ENCODE measurements around the gene PTOV1. TPM values are rescaled to one million over a fixed set of nuclear protein-coding genes. Genes with fewer than 3 reads are reported as not detected.

PTOV1 gene
- total and polyA plus RNA-seq, 7 donors, result 52.2 to 105 (median 63.8) TPM

- H3K27me3 ChIP-seq, result peaks cover 6 to 36% (median 28%) of the 10 kb centered on the region in 3 donors
- H3K27ac ChIP-seq, result no peak overlapping the region
- H3K9me3 ChIP-seq, result no peaks in the 10 kb centered on the region
- WGBS, 2 donors, result 76 to 90% methylated on average over 54 of the region's 54 CpGs
- intact Hi-C loops (cut with DNase I), result no loop called here
- no peak for DNase-seq
- peaks cover 26 to 63% (median 35%) of the 10 kb centered on the region in 4 donors for H3K36me3 ChIP-seq
- no peak overlapping the region for H3K4me3 ChIP-seq
- H3K4me1 ChIP-seq, result peaks cover 0 to 15% (median 13%) of the 10 kb centered on the region in 4 donors
- TF ChIP-seq CTCF (IDR thresholded peaks at IDR 0.05) (no peak), POLR2AphosphoS5 (IDR thresholded peaks at IDR 0.05) (no peak), POLR2A (IDR thresholded peaks at IDR 0.05) (no peak), EP300 (IDR thresholded peaks at IDR 0.05) (no peak)
These were observed 36.9 kb downstream of the PTOV1 start for GRCh38 chr19:49887665-49888509.

GRCh38 chr19:49888510-49888824, 37.5 kb downstream of the PTOV1 start:
- Histone ChIP-seq H3K36me3 (peaks cover 21 to 57% (median 29%) of the 10 kb centered on the region in 4 donors), H3K27me3 (peaks cover 6 to 39% (median 32%) of the 10 kb centered on the region in 3 donors), H3K27ac (no peak overlapping the region), H3K4me3 (no peak overlapping the region), H3K4me1 (peaks cover 0 to 15% (median 13%) of the 10 kb centered on the region in 4 donors), H3K9me3 (no peaks in the 10 kb centered on the region)
- WGBS, 2 donors, result 75 to 79% methylated on average over 18 of the region's 18 CpGs
- DNase-seq, result no peak
- no peak for TF ChIP-seq POLR2AphosphoS5 (IDR thresholded peaks at IDR 0.05)
- no peak for TF ChIP-seq POLR2A (IDR thresholded peaks at IDR 0.05)
- TF ChIP-seq EP300 (IDR thresholded peaks at IDR 0.05), result no peak
- no peak for TF ChIP-seq CTCF (IDR thresholded peaks at IDR 0.05)
- intact Hi-C loops (cut with DNase I), result no loop called here

DNA sequence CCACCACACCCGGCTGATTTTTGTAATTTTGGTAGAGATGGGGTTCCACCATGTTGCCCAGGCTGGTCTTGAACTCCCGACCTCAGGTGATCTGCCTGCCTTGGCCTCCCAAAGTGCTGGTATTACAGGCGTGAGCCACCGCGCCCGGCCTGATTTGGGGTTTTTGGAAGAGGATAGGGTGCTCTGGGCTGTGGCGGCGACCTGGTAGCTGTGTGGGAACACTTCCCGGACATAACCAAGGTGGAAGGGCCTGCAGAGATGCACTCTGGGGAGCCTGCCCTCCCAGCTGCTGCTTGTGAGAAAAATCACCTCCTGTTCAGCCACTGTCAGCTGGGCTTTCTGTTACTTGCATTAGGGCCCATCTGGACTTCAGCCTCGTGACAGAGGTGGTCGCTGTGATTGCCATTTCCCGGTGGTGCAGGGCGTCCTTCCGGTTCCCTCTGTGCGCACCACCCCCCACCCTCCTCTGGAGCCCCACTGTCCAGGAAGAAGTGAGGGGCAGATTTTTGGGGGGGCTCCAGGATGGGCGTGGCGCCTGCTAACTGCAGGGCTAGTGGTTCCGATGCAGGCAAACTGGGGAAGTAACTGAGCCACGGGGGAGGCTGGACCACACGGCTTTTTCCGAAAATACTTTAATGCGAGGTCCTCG, 38.2 kb downstream of the PTOV1 start:
- 93 to 95% methylated on average over 23 of the region's 23 CpGs for WGBS, 2 donors
- Histone ChIP-seq H3K36me3 (peaks cover 14 to 50% (median 22%) of the 10 kb centered on the region in 4 donors), H3K27me3 (peaks cover 6 to 39% (median 32%) of the 10 kb centered on the region in 3 donors), H3K4me3 (no peak overlapping the region), H3K4me1 (peaks cover 0 to 15% (median 13%) of the 10 kb centered on the region in 4 donors), H3K27ac (no peak overlapping the region), H3K9me3 (no peaks in the 10 kb centered on the region)
- DNase-seq, result no peak
- intact Hi-C loops (cut with DNase I), result no loop called here
- no peak for TF ChIP-seq CTCF (IDR thresholded peaks at IDR 0.05)
- no peak for TF ChIP-seq EP300 (IDR thresholded peaks at IDR 0.05)
- no peak for TF ChIP-seq POLR2AphosphoS5 (IDR thresholded peaks at IDR 0.05)

DNA sequence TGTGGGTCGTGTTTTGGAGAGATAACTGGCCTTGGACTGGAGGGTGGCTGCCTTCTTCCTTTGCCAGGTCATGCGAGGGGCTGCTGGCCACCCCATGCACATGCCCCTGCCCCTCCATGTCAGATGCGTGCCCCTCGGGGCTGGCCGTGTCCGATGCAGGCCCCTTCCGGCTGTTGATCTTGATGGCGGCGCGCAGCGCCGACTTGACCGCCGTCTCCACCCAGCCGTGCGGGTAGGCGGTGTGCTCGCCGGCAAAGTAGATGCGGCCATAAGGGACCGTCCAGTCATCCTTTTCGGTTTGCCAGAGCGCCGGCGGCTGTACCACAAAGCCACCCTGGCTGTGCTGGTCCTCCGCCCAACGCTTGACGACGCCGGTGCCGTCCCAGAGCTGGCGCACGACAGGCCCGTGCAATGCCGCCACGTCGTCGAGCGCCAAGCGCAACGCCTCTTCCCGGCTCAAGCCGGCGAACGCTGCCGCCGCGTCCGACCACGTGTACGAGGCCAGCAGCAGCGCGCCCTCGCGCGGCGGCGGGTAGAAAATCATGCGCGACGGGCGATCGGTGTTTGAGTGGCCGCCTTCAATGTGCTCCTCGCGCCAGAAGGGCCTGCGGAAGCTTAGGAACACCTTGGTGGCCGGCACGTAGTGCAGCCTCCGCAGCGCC, 38.9 kb downstream of the PTOV1 start:
- H3K27ac ChIP-seq, result no peak overlapping the region
- no peak for DNase-seq
- 25 to 36% methylated on average over 71 of the region's 71 CpGs for WGBS, 2 donors
- peaks cover 0 to 15% (median 13%) of the 10 kb centered on the region in 4 donors for H3K4me1 ChIP-seq
- H3K9me3 ChIP-seq, result no peaks in the 10 kb centered on the region
- H3K27me3 ChIP-seq, result peaks cover 6 to 39% (median 32%) of the 10 kb centered on the region in 3 donors
- H3K4me3 ChIP-seq, result peak overlapping the region in 2 of 4 donors; percentile 23 to 28
- TF ChIP-seq POLR2AphosphoS5 (IDR thresholded peaks at IDR 0.05) (peak in 1 of 4 donors; percentile 63), POLR2A (IDR thresholded peaks at IDR 0.05) (no peak), CTCF (IDR thresholded peaks at IDR 0.05) (peak in 3 of 4 experiments; percentile 49 to 72 (median 50))
- peaks cover 7 to 43% (median 16%) of the 10 kb centered on the region in 4 donors for H3K36me3 ChIP-seq
- intact Hi-C loops (cut with DNase I), result no loop called here
